Epithelial cell of esophagus (primary cell): ENCODE measurements around the gene RXRA.

Experiments used
- DNase-seq: peaks from one replicate; pipeline ENCODE4 v3.0.0; 2010; ENCODE audit warnings: low read depth
- H3K4me3 ChIP-seq: 2 replicates; pipeline ENCODE4 v1.5.1; 2011; ENCODE audit warnings: mild to moderate bottlenecking, low read length, control low read depth
- TF ChIP-seq, protein P1 (sequence below): IDR thresholded peaks from 2 replicates; pipeline ENCODE4 v1.5.1; 2011; ENCODE audit warnings: low read depth, mild to moderate bottlenecking, low read length, control low read depth, inconsistent platforms; ENCODE audit not compliant: insufficient read depth; ENCODE audit errors: missing control alignments

Gene RXRA

DNA sequence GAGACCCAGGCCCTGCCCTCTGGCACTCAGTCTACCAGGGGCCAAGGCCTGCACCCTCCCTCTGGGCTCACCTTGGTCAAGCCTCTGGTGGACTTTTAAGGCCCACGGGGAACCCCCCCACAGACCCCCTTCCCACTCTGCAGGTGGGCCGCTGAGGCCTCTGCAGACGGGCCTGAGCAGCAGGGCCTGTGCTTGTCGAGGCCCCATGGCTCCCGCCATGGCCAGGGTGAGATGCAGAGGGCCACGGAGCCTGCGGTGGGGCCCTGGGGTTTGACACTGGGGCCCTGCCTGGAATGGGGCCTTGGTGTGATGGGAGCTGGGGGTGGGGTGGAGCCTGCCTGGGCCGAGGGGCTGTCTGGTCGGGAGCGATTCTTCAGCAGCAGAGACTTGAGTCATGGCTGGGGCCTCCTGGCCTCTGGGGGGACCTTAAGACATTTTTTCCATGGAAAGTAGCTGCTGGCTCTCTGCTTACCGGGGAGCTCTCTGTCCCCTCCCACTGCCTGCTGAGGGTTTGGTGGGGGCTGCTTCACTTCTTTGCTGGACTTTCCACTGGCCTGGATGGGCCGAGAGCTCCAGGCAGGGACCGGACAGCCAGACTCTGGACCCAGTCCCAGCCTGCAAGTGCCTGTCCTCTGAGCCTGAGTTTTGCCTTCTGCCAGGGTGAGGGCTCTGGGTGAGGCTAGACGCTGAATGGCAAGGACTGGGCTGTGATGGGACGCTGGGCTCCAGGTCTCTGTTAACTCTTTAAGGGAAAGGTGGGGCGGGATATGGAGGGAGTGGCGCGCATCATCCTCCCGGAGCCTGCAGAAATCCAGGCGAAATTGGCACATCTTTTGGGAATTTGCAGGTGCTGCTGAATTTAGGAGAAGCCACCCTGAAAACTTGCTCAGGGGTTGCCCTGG is 132.2 kb downstream of the RXRA start:
- no peak for DNase-seq
- H3K4me3 ChIP-seq = no peak overlapping the region
- TF ChIP-seq, protein P1, sequence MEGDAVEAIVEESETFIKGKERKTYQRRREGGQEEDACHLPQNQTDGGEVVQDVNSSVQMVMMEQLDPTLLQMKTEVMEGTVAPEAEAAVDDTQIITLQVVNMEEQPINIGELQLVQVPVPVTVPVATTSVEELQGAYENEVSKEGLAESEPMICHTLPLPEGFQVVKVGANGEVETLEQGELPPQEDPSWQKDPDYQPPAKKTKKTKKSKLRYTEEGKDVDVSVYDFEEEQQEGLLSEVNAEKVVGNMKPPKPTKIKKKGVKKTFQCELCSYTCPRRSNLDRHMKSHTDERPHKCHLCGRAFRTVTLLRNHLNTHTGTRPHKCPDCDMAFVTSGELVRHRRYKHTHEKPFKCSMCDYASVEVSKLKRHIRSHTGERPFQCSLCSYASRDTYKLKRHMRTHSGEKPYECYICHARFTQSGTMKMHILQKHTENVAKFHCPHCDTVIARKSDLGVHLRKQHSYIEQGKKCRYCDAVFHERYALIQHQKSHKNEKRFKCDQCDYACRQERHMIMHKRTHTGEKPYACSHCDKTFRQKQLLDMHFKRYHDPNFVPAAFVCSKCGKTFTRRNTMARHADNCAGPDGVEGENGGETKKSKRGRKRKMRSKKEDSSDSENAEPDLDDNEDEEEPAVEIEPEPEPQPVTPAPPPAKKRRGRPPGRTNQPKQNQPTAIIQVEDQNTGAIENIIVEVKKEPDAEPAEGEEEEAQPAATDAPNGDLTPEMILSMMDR = no peak

DNA sequence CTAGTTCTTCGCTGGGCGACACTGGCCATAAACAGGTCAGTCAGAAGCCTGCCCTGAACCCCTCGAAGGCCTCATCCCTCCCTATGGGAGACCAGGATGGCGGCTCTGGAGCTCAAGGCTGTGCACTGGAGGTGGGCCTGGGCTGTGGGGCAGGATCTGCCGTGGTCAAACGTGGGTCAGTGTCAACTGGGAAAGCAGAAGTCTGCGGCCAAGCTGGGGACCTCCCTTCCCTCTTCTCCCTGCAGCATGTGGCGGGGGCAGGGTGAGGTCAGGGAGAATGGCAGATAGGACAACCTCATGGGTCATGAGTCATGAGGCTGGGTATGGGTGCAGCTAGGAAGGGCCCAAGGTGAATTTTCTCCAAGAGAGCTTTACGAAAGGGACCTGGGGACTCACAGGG is 132.9 kb downstream of the RXRA start:
- H3K4me3 ChIP-seq = no peak overlapping the region
- DNase-seq = no peak
- TF ChIP-seq, protein P1 = no peak

DNA sequence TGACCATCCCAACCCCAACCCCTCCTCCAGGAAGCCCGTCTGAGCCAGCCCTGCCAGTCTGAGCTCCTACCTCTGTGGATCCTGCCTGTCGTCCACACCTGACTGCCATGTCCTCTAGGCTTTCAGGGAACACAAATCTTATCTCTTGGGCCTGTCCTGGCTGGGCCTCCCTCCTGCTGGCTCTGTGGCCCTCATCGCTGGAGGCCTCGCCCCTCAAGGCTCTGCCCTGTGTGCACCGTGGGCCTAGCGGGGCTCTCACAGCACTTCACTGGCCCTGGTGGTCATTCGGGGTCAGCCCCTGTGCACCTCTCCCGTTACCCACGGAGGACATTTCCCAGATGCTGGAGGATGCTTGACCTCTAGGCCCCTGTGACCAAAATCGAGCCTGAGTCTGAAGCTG is 133.3 kb downstream of the RXRA start:
- TF ChIP-seq, protein P1 = no peak
- DNase-seq = no peak
- H3K4me3 ChIP-seq = no peak overlapping the region

DNA sequence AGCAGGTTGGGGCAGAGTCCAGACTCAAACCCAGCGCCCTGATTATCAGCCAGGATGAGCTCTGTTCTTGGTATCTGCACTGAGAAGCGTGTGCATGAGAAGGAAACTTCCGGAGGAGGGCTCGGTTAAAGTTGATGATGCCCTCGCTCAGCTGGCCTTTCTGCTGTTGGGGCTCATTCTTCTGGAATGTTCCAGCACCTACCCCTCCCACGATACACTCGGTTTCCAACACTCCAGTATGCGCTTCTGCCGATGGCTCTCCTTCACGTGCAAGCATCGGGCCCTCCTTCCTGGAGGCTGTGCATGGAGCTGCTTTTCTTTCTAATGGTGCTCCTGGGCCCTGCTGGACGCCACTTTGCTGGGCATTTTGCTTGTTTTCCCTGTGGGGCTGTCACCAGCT is 134.0 kb downstream of the RXRA start:
- no peak overlapping the region for H3K4me3 ChIP-seq
- no peak for DNase-seq
- TF ChIP-seq, protein P1 = no peak

DNA sequence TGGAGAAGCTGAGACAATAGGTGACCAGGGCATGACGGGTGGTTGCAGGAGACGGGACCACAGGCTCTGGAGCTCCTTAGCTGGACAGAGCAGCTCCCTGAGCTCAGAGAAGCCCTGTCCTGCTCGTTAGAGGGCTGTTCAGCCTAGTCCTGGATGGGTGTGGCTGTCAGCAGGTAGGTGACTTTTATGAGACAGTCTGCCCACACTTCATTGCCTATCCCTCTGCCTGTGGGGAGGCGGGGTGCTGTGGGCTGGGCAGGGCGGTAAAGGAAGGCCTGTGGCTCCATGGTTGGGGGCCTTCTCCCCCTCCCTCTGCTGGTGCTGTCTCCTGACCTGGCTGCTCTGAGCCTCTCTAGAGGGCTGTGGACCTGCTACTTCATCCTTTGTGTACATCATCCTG is 134.6 kb downstream of the RXRA start:
- DNase-seq = no peak
- TF ChIP-seq, protein P1 = no peak
- H3K4me3 ChIP-seq = no peak overlapping the region

DNA sequence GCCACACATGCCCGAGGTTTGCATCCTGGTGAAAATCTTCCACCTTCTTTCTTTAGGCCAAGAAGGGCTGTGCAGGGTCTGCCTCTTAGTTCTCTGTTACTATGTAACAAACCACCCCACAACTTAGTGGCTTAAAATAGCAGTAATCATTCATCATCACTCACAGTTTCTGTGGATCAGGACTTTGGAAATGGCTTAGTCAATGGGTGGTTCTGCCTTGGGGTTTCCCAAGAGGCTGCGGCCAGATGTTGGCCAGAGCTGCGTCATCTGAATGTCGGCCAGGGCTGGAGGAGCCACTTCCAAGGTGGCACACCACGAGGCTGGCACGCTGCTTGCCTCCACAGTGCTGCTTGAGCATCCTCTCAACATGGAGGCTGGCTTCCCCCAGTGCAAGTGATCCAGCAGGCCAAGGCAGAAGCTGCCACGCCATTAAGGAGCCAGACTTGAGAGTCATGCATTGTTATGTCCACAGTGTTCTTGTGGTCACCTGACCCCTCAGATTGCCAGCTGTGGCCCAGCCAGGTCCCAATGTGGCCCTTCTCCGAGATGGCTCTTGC is 135.2 kb downstream of the RXRA start:
- H3K4me3 ChIP-seq = no peak overlapping the region
- TF ChIP-seq, protein P1 = no peak
- DNase-seq = no peak

DNA sequence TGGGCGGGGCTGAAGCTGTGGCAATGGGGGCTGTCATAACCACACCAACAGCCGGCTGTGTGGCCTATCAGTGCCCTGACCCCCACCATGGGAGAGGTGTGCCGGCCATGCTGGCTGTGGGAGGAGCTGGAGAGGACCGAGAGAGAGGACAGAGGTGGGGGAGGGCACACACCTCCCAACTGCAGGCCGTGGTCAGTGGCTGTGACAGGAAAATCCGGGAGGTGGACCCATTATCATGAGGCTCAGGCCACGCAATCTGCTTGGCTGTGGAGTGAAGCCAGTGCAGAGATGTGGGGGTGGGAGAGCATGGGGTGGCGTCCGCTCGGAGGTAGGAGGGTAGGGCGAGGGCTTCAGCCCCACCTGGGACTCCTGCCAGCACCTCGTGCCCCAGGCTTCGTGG is 136.1 kb downstream of the RXRA start:
- no peak for DNase-seq
- TF ChIP-seq, protein P1 = no peak

More for the DNA sequence above, 136.1 kb downstream of the RXRA start:
- no peak overlapping the region for H3K4me3 ChIP-seq
